SIG-M5 treated with dmso at 0.1 percent for 504 hours (cell line): ENCODE results near the gene BBS7.

Experiments
- DNase-seq: peaks from one replicate; lab custom pipeline; 2025; ENCODE audit not compliant: unreplicated experiment; lab: John Stamatoyannopoulos, UW

The BBS7 gene

GRCh38 chr4:121869841-121870822 lies at the start of gene BBS7:
TSS of gene BBS7 (minus strand) at chr4:121870474. CDS start at chr4:121870313, 161 bp downstream.
- peak; percentile 95 for DNase-seq

- no peak for DNase-seq
Measured at GRCh38 chr4:121913667-121914066, 43.4 kb upstream of the BBS7 start.

GRCh38 chr4:121908346-121908745 lies 38.1 kb upstream of the BBS7 start:
- no peak for DNase-seq

- DNase-seq: peak; percentile 55
Measured at GRCh38 chr4:121900132-121900983, 30.1 kb upstream of the BBS7 start.

GRCh38 chr4:121898150-121898549 lies 27.9 kb upstream of the BBS7 start:
- DNase-seq: peak; percentile 25

- DNase-seq: no peak
Measured at GRCh38 chr4:121888134-121888533, 17.9 kb upstream of the BBS7 start.

GRCh38 chr4:121885115-121885514 lies 14.8 kb upstream of the BBS7 start:
- DNase-seq: peak; percentile 22

- DNase-seq: peak; percentile 23
Measured at GRCh38 chr4:121881158-121881557, 10.9 kb upstream of the BBS7 start.

- no peak for DNase-seq
Measured at GRCh38 chr4:121879135-121879534, 8.9 kb upstream of the BBS7 start.

- DNase-seq: no peak
Measured at GRCh38 chr4:121877041-121877773, 6.9 kb upstream of the BBS7 start.

- no peak for DNase-seq
Measured at GRCh38 chr4:121876070-121876469, 5.8 kb upstream of the BBS7 start.

- DNase-seq: no peak
Measured at GRCh38 chr4:121875652-121876051, 5.4 kb upstream of the BBS7 start.

- DNase-seq: no peak
Measured at GRCh38 chr4:121873604-121874003, 3.3 kb upstream of the BBS7 start.

GRCh38 chr4:121863799-121864198 lies 6.5 kb downstream of the BBS7 start:
- no peak for DNase-seq

- DNase-seq: no peak
Measured at GRCh38 chr4:121861426-121861825, 8.8 kb downstream of the BBS7 start.

- no peak for DNase-seq
Measured at GRCh38 chr4:121860121-121860520, 10.2 kb downstream of the BBS7 start.

GRCh38 chr4:121851354-121851753 lies 18.9 kb downstream of the BBS7 start:
- DNase-seq: no peak

GRCh38 chr4:121846662-121847061 lies 23.6 kb downstream of the BBS7 start:
- no peak for DNase-seq

GRCh38 chr4:121842862-121843261 lies 27.4 kb downstream of the BBS7 start:
- no peak for DNase-seq

- no peak for DNase-seq
Measured at GRCh38 chr4:121838136-121838535, 32.1 kb downstream of the BBS7 start.

- no peak for DNase-seq
Measured at GRCh38 chr4:121829511-121829910, 40.8 kb downstream of the BBS7 start.
